ENCODE measurements around the gene NPIPA5. TPM values are rescaled to one million over a fixed set of nuclear protein-coding genes. Genes with fewer than 3 reads are reported as not detected.
"Not testable (repeated sequence)": the region's sequence is repeated elsewhere in the genome, so short reads cannot be mapped to it uniquely, and the experiment has no call there.

NPIPA5 gene
- polyA plus RNA-seq, 2 donors = 18.2 to 25.8 TPM

- not testable (repeated sequence) for H3K4me1 ChIP-seq (ENCODE audit: control insufficient read depth in 2 of 2, insufficient read depth in 2 of 2, low read length in 1 of 2); H3K36me3 ChIP-seq (ENCODE audit: control insufficient read depth in 2 of 2, insufficient read depth in 2 of 2, low read length in 1 of 2); H3K4me3 ChIP-seq (ENCODE audit: low read depth in 1 of 2, low read length in 2 of 2); H3K27ac ChIP-seq (ENCODE audit: low read depth in 2 of 2, low read length in 1 of 2); H3K9me3 ChIP-seq (ENCODE audit: control insufficient read depth in 2 of 2, insufficient read depth in 1 of 2, low read depth in 1 of 2, low read length in 1 of 2); H3K27me3 ChIP-seq (ENCODE audit: control insufficient read depth in 1 of 2, insufficient read depth in 2 of 2, low read length in 2 of 2)
- WGBS, 2 donors = no CpG with 5 or more reads among the region's 7 CpGs
Observed at GRCh38 chr16:15348721-15349120, 29.4 kb downstream of the NPIPA5 start.

GRCh38 chr16:15342337-15342736 is 35.8 kb downstream of the NPIPA5 start:
- no CpG with 5 or more reads among the region's 1 CpG for WGBS, 2 donors
- not testable (repeated sequence) for H3K4me3 ChIP-seq (ENCODE audit: low read depth in 1 of 2, low read length in 2 of 2); H3K27ac ChIP-seq (ENCODE audit: low read depth in 2 of 2, low read length in 1 of 2); H3K27me3 ChIP-seq (ENCODE audit: control insufficient read depth in 1 of 2, insufficient read depth in 2 of 2, low read length in 2 of 2); H3K36me3 ChIP-seq (ENCODE audit: control insufficient read depth in 2 of 2, insufficient read depth in 2 of 2, low read length in 1 of 2); H3K4me1 ChIP-seq (ENCODE audit: control insufficient read depth in 2 of 2, insufficient read depth in 2 of 2, low read length in 1 of 2); H3K9me3 ChIP-seq (ENCODE audit: control insufficient read depth in 2 of 2, insufficient read depth in 1 of 2, low read depth in 1 of 2, low read length in 1 of 2)

GRCh38 chr16:15338986-15339385 is 39.1 kb downstream of the NPIPA5 start:
- not testable (repeated sequence) for H3K27me3 ChIP-seq (ENCODE audit: control insufficient read depth in 1 of 2, insufficient read depth in 2 of 2, low read length in 2 of 2); H3K9me3 ChIP-seq (ENCODE audit: control insufficient read depth in 2 of 2, insufficient read depth in 1 of 2, low read depth in 1 of 2, low read length in 1 of 2); H3K4me1 ChIP-seq (ENCODE audit: control insufficient read depth in 2 of 2, insufficient read depth in 2 of 2, low read length in 1 of 2); H3K4me3 ChIP-seq (ENCODE audit: low read depth in 1 of 2, low read length in 2 of 2); H3K27ac ChIP-seq (ENCODE audit: low read depth in 2 of 2, low read length in 1 of 2); H3K36me3 ChIP-seq (ENCODE audit: control insufficient read depth in 2 of 2, insufficient read depth in 2 of 2, low read length in 1 of 2)
- no CpG with 5 or more reads among the region's 5 CpGs for WGBS, 2 donors

GRCh38 chr16:15337974-15338605 is 40.0 kb downstream of the NPIPA5 start:
- not testable (repeated sequence) for H3K4me1 ChIP-seq (ENCODE audit: control insufficient read depth in 2 of 2, insufficient read depth in 2 of 2, low read length in 1 of 2); H3K9me3 ChIP-seq (ENCODE audit: control insufficient read depth in 2 of 2, insufficient read depth in 1 of 2, low read depth in 1 of 2, low read length in 1 of 2); H3K27me3 ChIP-seq (ENCODE audit: control insufficient read depth in 1 of 2, insufficient read depth in 2 of 2, low read length in 2 of 2); H3K4me3 ChIP-seq (ENCODE audit: low read depth in 1 of 2, low read length in 2 of 2); H3K27ac ChIP-seq (ENCODE audit: low read depth in 2 of 2, low read length in 1 of 2); H3K36me3 ChIP-seq (ENCODE audit: control insufficient read depth in 2 of 2, insufficient read depth in 2 of 2, low read length in 1 of 2)
- WGBS, 2 donors = 51 to 69% methylated on average over 1 to 2 of the region's 7 CpGs

GRCh38 chr16:15335609-15336008 is 42.5 kb downstream of the NPIPA5 start:
- H3K4me3 ChIP-seq (ENCODE audit: low read depth in 1 of 2, low read length in 2 of 2); H3K36me3 ChIP-seq (ENCODE audit: control insufficient read depth in 2 of 2, insufficient read depth in 2 of 2, low read length in 1 of 2); H3K27ac ChIP-seq (ENCODE audit: low read depth in 2 of 2, low read length in 1 of 2); H3K9me3 ChIP-seq (ENCODE audit: control insufficient read depth in 2 of 2, insufficient read depth in 1 of 2, low read depth in 1 of 2, low read length in 1 of 2); H3K27me3 ChIP-seq (ENCODE audit: control insufficient read depth in 1 of 2, insufficient read depth in 2 of 2, low read length in 2 of 2); H3K4me1 ChIP-seq (ENCODE audit: control insufficient read depth in 2 of 2, insufficient read depth in 2 of 2, low read length in 1 of 2): not testable (repeated sequence)
- no CpG with 5 or more reads among the region's 2 CpGs for WGBS, 2 donors

- not testable (repeated sequence) for H3K27ac ChIP-seq (ENCODE audit: low read depth in 2 of 2, low read length in 1 of 2); H3K36me3 ChIP-seq (ENCODE audit: control insufficient read depth in 2 of 2, insufficient read depth in 2 of 2, low read length in 1 of 2); H3K9me3 ChIP-seq (ENCODE audit: control insufficient read depth in 2 of 2, insufficient read depth in 1 of 2, low read depth in 1 of 2, low read length in 1 of 2); H3K4me1 ChIP-seq (ENCODE audit: control insufficient read depth in 2 of 2, insufficient read depth in 2 of 2, low read length in 1 of 2); H3K27me3 ChIP-seq (ENCODE audit: control insufficient read depth in 1 of 2, insufficient read depth in 2 of 2, low read length in 2 of 2); H3K4me3 ChIP-seq (ENCODE audit: low read depth in 1 of 2, low read length in 2 of 2)
- 72 to 88% methylated on average over 2 of the region's 5 CpGs for WGBS, 2 donors
Observed at GRCh38 chr16:15333969-15334368, 44.1 kb downstream of the NPIPA5 start.

- not testable (repeated sequence) for H3K4me1 ChIP-seq (ENCODE audit: control insufficient read depth in 2 of 2, insufficient read depth in 2 of 2, low read length in 1 of 2); H3K9me3 ChIP-seq (ENCODE audit: control insufficient read depth in 2 of 2, insufficient read depth in 1 of 2, low read depth in 1 of 2, low read length in 1 of 2); H3K4me3 ChIP-seq (ENCODE audit: low read depth in 1 of 2, low read length in 2 of 2); H3K27ac ChIP-seq (ENCODE audit: low read depth in 2 of 2, low read length in 1 of 2); H3K36me3 ChIP-seq (ENCODE audit: control insufficient read depth in 2 of 2, insufficient read depth in 2 of 2, low read length in 1 of 2); H3K27me3 ChIP-seq (ENCODE audit: control insufficient read depth in 1 of 2, insufficient read depth in 2 of 2, low read length in 2 of 2)
- WGBS, 2 donors = no CpG with 5 or more reads among the region's 2 CpGs
Observed at GRCh38 chr16:15330978-15331377, 47.1 kb downstream of the NPIPA5 start.

- H3K36me3 ChIP-seq (ENCODE audit: control insufficient read depth in 2 of 2, insufficient read depth in 2 of 2, low read length in 1 of 2); H3K27ac ChIP-seq (ENCODE audit: low read depth in 2 of 2, low read length in 1 of 2); H3K27me3 ChIP-seq (ENCODE audit: control insufficient read depth in 1 of 2, insufficient read depth in 2 of 2, low read length in 2 of 2); H3K4me1 ChIP-seq (ENCODE audit: control insufficient read depth in 2 of 2, insufficient read depth in 2 of 2, low read length in 1 of 2); H3K4me3 ChIP-seq (ENCODE audit: low read depth in 1 of 2, low read length in 2 of 2); H3K9me3 ChIP-seq (ENCODE audit: control insufficient read depth in 2 of 2, insufficient read depth in 1 of 2, low read depth in 1 of 2, low read length in 1 of 2): not testable (repeated sequence)
- 89 to 94% methylated on average over 2 of the region's 4 CpGs for WGBS, 2 donors
Observed at GRCh38 chr16:15324954-15325353, 53.1 kb downstream of the NPIPA5 start.

GRCh38 chr16:15323373-15323772 is 54.7 kb downstream of the NPIPA5 start:
- 91% methylated on average over 2 of the region's 6 CpGs; no CpG with 5 or more reads in 1 of the 2 donors for WGBS, 2 donors

GRCh38 chr16:15321221-15321620 is 56.9 kb downstream of the NPIPA5 start:
- not testable (repeated sequence) for H3K27ac ChIP-seq (ENCODE audit: low read depth in 2 of 2, low read length in 1 of 2); H3K27me3 ChIP-seq (ENCODE audit: control insufficient read depth in 1 of 2, insufficient read depth in 2 of 2, low read length in 2 of 2); H3K9me3 ChIP-seq (ENCODE audit: control insufficient read depth in 2 of 2, insufficient read depth in 1 of 2, low read depth in 1 of 2, low read length in 1 of 2); H3K4me3 ChIP-seq (ENCODE audit: low read depth in 1 of 2, low read length in 2 of 2); H3K36me3 ChIP-seq (ENCODE audit: control insufficient read depth in 2 of 2, insufficient read depth in 2 of 2, low read length in 1 of 2); H3K4me1 ChIP-seq (ENCODE audit: control insufficient read depth in 2 of 2, insufficient read depth in 2 of 2, low read length in 1 of 2)
- 72 to 79% methylated on average over 2 of the region's 2 CpGs for WGBS, 2 donors

More at GRCh38 chr16:15323373-15323772, 54.7 kb downstream of the NPIPA5 start:
- not testable (repeated sequence) for H3K4me1 ChIP-seq (ENCODE audit: control insufficient read depth in 2 of 2, insufficient read depth in 2 of 2, low read length in 1 of 2); H3K27me3 ChIP-seq (ENCODE audit: control insufficient read depth in 1 of 2, insufficient read depth in 2 of 2, low read length in 2 of 2); H3K9me3 ChIP-seq (ENCODE audit: control insufficient read depth in 2 of 2, insufficient read depth in 1 of 2, low read depth in 1 of 2, low read length in 1 of 2); H3K27ac ChIP-seq (ENCODE audit: low read depth in 2 of 2, low read length in 1 of 2); H3K36me3 ChIP-seq (ENCODE audit: control insufficient read depth in 2 of 2, insufficient read depth in 2 of 2, low read length in 1 of 2); H3K4me3 ChIP-seq (ENCODE audit: low read depth in 1 of 2, low read length in 2 of 2)
